DMS53 treated with DMSO at 0.1 percent for 48 hours (cell line): ENCODE results near the gene PLAAT3.
A peak's percentile ranks its signal among the peaks of the same experiment; 100 is the strongest.
"Not testable (repeated sequence)": the region's sequence is repeated elsewhere in the genome, so short reads cannot be mapped to it uniquely, and the experiment has no call there.

Experiments used
- DNase-seq: peaks from one replicate; lab custom pipeline; 2025; ENCODE audit not compliant: unreplicated experiment; lab: John Stamatoyannopoulos, UW

The PLAAT3 gene

GRCh38 chr11:63614136-63614671 is at the start of gene PLAAT3:
Gene PLAAT3, minus strand, starts transcription at chr11:63614433. Its CDS starts 419 bp downstream, at chr11:63614014.
- DNase-seq: peak; percentile 45

- no peak for DNase-seq
Measured at GRCh38 chr11:63663809-63664208, 49.6 kb upstream of the PLAAT3 start.

GRCh38 chr11:63660972-63661371 is 46.7 kb upstream of the PLAAT3 start:
- no peak for DNase-seq

GRCh38 chr11:63652671-63653070 is 38.4 kb upstream of the PLAAT3 start:
- no peak for DNase-seq

GRCh38 chr11:63643205-63643604 is 29.0 kb upstream of the PLAAT3 start:
- no peak for DNase-seq

GRCh38 chr11:63641727-63642126 is 27.5 kb upstream of the PLAAT3 start:
- DNase-seq: no peak

GRCh38 chr11:63639199-63639832 is 25.1 kb upstream of the PLAAT3 start:
- peak; percentile 3 for DNase-seq

- DNase-seq: not testable (repeated sequence)
Measured at GRCh38 chr11:63638436-63638835, 24.2 kb upstream of the PLAAT3 start.

GRCh38 chr11:63635762-63636465 is 21.7 kb upstream of the PLAAT3 start:
- DNase-seq: peak; percentile 28

- no peak for DNase-seq
Measured at GRCh38 chr11:63629426-63629825, 15.2 kb upstream of the PLAAT3 start.

- no peak for DNase-seq
Measured at GRCh38 chr11:63623513-63624140, 9.4 kb upstream of the PLAAT3 start.

GRCh38 chr11:63622323-63622722 is 8.1 kb upstream of the PLAAT3 start:
- peak; percentile 97 for DNase-seq

GRCh38 chr11:63621071-63621470 is 6.8 kb upstream of the PLAAT3 start:
- no peak for DNase-seq

GRCh38 chr11:63619967-63620366 is 5.7 kb upstream of the PLAAT3 start:
- DNase-seq: no peak

GRCh38 chr11:63617686-63618085 is 3.5 kb upstream of the PLAAT3 start:
- not testable (repeated sequence) for DNase-seq

- no peak for DNase-seq
Measured at GRCh38 chr11:63616953-63617352, 2.7 kb upstream of the PLAAT3 start.

GRCh38 chr11:63613517-63614135 is 607 bp downstream of the PLAAT3 start:
- no peak for DNase-seq

GRCh38 chr11:63612181-63612580 is 2.1 kb downstream of the PLAAT3 start:
- no peak for DNase-seq

- DNase-seq: no peak
Measured at GRCh38 chr11:63611395-63611747, 2.9 kb downstream of the PLAAT3 start.

GRCh38 chr11:63610604-63611394 is 3.4 kb downstream of the PLAAT3 start:
- no peak for DNase-seq
